K562 (cell line): Measurements from ENCODE around the gene DLX4. TPM values are rescaled to one million over a fixed set of nuclear protein-coding genes. Genes with fewer than 3 reads are reported as not detected.

ENCODE experiments used
- ARID2 ChIP-seq: fragments of 450-650 bp; IDR thresholded peaks from 2 replicates; pipeline ENCODE4 v1.6.1; 2017; ENCODE audit warnings: antibody characterized with exemption, mild to moderate bottlenecking
- CBFA2T2 ChIP-seq: fragments of 450-650 bp; conservative IDR thresholded peaks from 2 replicates; pipeline ENCODE4 v1.6.1; 2017; ENCODE audit warnings: mild to moderate bottlenecking
- CREM ChIP-seq: IDR thresholded peaks from 2 replicates; pipeline ENCODE4 v1.6.1; 2014; ENCODE audit warnings: antibody characterized with exemption, low read depth
- CTCF ChIP-seq, 3 experiments: IDR thresholded peaks in 2 of 3; conservative IDR thresholded peaks in 1 of 3; 2 replicates each; pipeline ENCODE4 v1.5.1; 2011 to 2012; ENCODE audit warnings: low read length in 3 of 3, mild to moderate bottlenecking in 3 of 3, control low read depth in 2 of 3, improper control_type of control experiment in 1 of 3, inconsistent platforms in 1 of 3, low read depth in 1 of 3, mixed read lengths in 1 of 3, moderate library complexity in 1 of 3; ENCODE audit not compliant: insufficient read depth in 2 of 3
- CXXC5 ChIP-seq: fragments of 250-450 bp; sonication (Bioruptor Pico); IDR thresholded peaks from 2 replicates; pipeline ENCODE4 v1.8.0; 2022; ENCODE audit warnings: inconsistent platforms, mild to moderate bottlenecking, moderate library complexity
- DNMT1 ChIP-seq: fragments of 450-650 bp; IDR thresholded peaks from 2 replicates; pipeline ENCODE4 v1.6.1; 2016; ENCODE audit warnings: antibody characterized with exemption, mild to moderate bottlenecking
- E2F8 ChIP-seq: fragments of 450-650 bp; IDR thresholded peaks from 2 replicates; pipeline ENCODE4 v1.7.1; 2018; ENCODE audit warnings: mild to moderate bottlenecking, low read depth; ENCODE audit not compliant: partially characterized antibody
- MYNN ChIP-seq, 2 experiments: sonication (generic); formaldehyde crosslinking in 1 of 2; IDR thresholded peaks; 2 replicates each; pipeline versions ENCODE4 v1.5.0 to v1.6.1; 2016 to 2020; ENCODE audit warnings: antibody characterized with exemption in 1 of 2, missing genetic modification reagents in 1 of 2
- NFIC ChIP-seq: fragments of 450-650 bp; IDR thresholded peaks from 2 replicates; pipeline ENCODE4 v1.6.1; 2017; ENCODE audit warnings: mild to moderate bottlenecking, inconsistent platforms
- STAG1 ChIP-seq: sonication (generic); formaldehyde crosslinking; IDR thresholded peaks from 2 replicates; pipeline ENCODE4 v1.5.0; 2020; ENCODE audit warnings: missing genetic modification reagents, borderline replicate concordance
- ZBTB34 ChIP-seq: fragments of 250-450 bp; sonication (Bioruptor Pico); IDR thresholded peaks from 2 replicates; pipeline ENCODE4 v1.8.0; 2021; ENCODE audit warnings: mild to moderate bottlenecking, moderate library complexity
- ZNF24 ChIP-seq: fragments of 450-650 bp; IDR thresholded peaks from 2 replicates; pipeline ENCODE4 v1.6.1; 2016
- polyA plus RNA-seq, 8 experiments: library from polyadenylated mRNA; depleted of rRNA in 4 of 8; stranded (reverse) in 5 of 8; unstranded in 3 of 8; fragments of >200 nt; fragmentation: Nextera tagmentation in 2 of 8; fragmentation: Illumina TruSeq in 1 of 8; extraction: Ambion mirVana in 2 of 8; extraction: Trizol in 1 of 8; gene quantifications; 2 replicates each; pipeline versions ENCODE4 v1.2.1 to v1.2.3, GENCODE V29; 2011 to 2014; ENCODE audit warnings: inconsistent platforms in 1 of 8, missing spikeins in 1 of 8
- total RNA-seq, 7 experiments: library from RNA; depleted of rRNA in 6 of 7; stranded (reverse); fragments of >200 nt in 6 of 7; fragmentation: Illumina TruSeq in 2 of 7; extraction: Trizol in 2 of 7; gene quantifications; 2 replicates each; pipeline versions ENCODE4 v1.2.1 to v1.2.3, GENCODE V29; 2011 to 2021; ENCODE audit warnings: low replicate concordance in 1 of 7
- TF ChIP-seq, protein P1 (sequence below): IDR thresholded peaks from 2 replicates; pipeline ENCODE4 v1.6.1; 2011; ENCODE audit warnings: borderline replicate concordance, low read depth, mild to moderate bottlenecking, moderate library complexity, low read length; ENCODE audit not compliant: insufficient read depth, poor library complexity, severe bottlenecking
- TF ChIP-seq, protein P2 (sequence below): sonication (generic); formaldehyde crosslinking; IDR thresholded peaks from 2 replicates; pipeline ENCODE4 v1.9.0; 2022; ENCODE audit warnings: mild to moderate bottlenecking, missing genetic modification reagents
- TF ChIP-seq, protein P3 (sequence below): fragments of 150-350 bp; conservative IDR thresholded peaks from 2 replicates; pipeline ENCODE4 v1.6.1; 2014; ENCODE audit warnings: low read length

DLX4 gene
- total and polyA plus RNA-seq, 9 of the 15 experiments (the other 6 are each of a cell fraction or from before 2014, with no cell fraction given): 0.15 to 2.2 (median 0.58) TPM

DNA sequence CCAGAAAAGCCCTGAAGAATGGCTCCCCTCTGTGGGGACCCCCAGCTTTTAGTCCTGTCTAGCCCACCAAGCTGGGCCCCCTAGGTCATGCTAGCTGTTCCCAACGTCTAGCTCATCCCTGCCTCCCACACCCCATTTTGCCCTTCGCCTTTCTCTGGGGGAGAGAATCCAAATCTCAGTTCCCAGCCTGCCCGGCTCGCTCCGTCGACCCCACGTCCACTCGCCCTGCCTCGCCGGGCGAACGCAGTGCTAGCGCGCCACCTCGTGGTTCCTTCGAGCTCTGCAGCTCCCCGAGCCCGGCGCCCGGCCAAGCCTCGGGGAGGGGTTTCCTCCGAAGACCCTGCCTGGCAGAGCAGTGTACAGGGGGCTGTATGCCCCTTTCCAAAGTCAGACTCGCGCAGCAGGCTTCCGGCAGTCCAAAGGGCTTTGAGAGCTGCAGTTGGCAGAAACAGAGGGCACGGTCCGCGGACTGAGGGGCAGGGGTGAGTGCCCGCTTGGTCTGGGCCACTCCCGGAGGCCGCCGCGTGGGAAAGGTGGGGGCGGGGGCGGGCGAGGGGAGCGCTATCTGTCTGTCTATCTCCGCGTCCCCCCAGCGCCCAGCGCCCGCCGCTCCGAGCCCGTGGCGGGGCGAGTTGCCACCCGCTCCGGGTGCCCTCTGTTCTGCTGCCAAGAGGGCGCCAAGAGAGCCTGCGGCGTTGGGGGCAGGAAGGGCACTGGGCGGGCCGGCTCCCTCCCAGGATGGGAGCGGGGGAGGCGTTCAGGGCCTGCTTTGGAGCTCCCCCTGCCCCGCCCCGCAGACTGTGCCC, 27.7 kb downstream of the DLX4 start (continued):
- TF ChIP-seq, protein P1, sequence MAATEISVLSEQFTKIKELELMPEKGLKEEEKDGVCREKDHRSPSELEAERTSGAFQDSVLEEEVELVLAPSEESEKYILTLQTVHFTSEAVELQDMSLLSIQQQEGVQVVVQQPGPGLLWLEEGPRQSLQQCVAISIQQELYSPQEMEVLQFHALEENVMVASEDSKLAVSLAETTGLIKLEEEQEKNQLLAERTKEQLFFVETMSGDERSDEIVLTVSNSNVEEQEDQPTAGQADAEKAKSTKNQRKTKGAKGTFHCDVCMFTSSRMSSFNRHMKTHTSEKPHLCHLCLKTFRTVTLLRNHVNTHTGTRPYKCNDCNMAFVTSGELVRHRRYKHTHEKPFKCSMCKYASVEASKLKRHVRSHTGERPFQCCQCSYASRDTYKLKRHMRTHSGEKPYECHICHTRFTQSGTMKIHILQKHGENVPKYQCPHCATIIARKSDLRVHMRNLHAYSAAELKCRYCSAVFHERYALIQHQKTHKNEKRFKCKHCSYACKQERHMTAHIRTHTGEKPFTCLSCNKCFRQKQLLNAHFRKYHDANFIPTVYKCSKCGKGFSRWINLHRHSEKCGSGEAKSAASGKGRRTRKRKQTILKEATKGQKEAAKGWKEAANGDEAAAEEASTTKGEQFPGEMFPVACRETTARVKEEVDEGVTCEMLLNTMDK: peak; percentile 28
- TF ChIP-seq, protein P2, sequence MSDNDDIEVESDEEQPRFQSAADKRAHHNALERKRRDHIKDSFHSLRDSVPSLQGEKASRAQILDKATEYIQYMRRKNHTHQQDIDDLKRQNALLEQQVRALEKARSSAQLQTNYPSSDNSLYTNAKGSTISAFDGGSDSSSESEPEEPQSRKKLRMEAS: 0 out of 2 replicates have a peak, but pooled peaks have one; percentile 22
- no peak for TF ChIP-seq ZNF24
- TF ChIP-seq E2F8: no peak
- no peak for TF ChIP-seq ZBTB34
- TF ChIP-seq ARID2: peak; percentile 94
- peak; percentile 90 for TF ChIP-seq STAG1 (CRISPR knock-in tag)
- TF ChIP-seq CREM: peak; percentile 23; the same call in 1 of the 2 replicates
- TF ChIP-seq NFIC: peak; percentile 43; the same call in 1 of the 2 replicates
- TF ChIP-seq CTCF (IDR thresholded peaks at IDR 0.05 in 2 of 3, conservative IDR thresholded peaks at IDR 0.05 in 1 of 3; ENCODE audit: insufficient read depth in 2 of 3, low read depth in 1 of 3, low read length in 3 of 3): peak; percentile 93 to 94 (median 93)
- no peak for TF ChIP-seq MYNN (IDR thresholded peaks at IDR 0.05)
- no peak for TF ChIP-seq MYNN (CRISPR knock-in tag; IDR thresholded peaks at IDR 0.05)
- TF ChIP-seq CBFA2T2: no peak
- no peak for TF ChIP-seq DNMT1
- TF ChIP-seq, protein P3, sequence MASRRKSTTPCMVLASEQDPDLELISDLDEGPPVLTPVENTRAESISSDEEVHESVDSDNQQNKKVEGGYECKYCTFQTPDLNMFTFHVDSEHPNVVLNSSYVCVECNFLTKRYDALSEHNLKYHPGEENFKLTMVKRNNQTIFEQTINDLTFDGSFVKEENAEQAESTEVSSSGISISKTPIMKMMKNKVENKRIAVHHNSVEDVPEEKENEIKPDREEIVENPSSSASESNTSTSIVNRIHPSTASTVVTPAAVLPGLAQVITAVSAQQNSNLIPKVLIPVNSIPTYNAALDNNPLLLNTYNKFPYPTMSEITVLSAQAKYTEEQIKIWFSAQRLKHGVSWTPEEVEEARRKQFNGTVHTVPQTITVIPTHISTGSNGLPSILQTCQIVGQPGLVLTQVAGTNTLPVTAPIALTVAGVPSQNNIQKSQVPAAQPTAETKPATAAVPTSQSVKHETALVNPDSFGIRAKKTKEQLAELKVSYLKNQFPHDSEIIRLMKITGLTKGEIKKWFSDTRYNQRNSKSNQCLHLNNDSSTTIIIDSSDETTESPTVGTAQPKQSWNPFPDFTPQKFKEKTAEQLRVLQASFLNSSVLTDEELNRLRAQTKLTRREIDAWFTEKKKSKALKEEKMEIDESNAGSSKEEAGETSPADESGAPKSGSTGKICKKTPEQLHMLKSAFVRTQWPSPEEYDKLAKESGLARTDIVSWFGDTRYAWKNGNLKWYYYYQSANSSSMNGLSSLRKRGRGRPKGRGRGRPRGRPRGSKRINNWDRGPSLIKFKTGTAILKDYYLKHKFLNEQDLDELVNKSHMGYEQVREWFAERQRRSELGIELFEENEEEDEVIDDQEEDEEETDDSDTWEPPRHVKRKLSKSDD: 0 out of 2 replicates have a peak, but pooled peaks have one; percentile 50
- TF ChIP-seq CXXC5 (CRISPR knock-in tag): 0 out of 2 replicates have a peak, but pooled peaks have one; percentile 12
